ENCODE measurements around the gene TTC28.

TTC28 gene

GRCh38 chr22:28116219-28116673 lies 563.4 kb downstream of the TTC28 start:
- no peaks in the 10 kb centered on the region for H3K36me3 Mint-ChIP-seq (ENCODE audit: low read depth)
- peak overlapping the region; percentile 64 to 88 (median 64) for H3K27ac Mint-ChIP-seq
- no peak overlapping the region for H3K4me3 Mint-ChIP-seq
- peaks cover 33% of the 10 kb centered on the region for H3K4me1 Mint-ChIP-seq
- no peaks in the 10 kb centered on the region for H3K9me3 Mint-ChIP-seq
- H3K27me3 Mint-ChIP-seq (ENCODE audit: low read depth): peaks cover 9% of the 10 kb centered on the region
- TF ChIP-seq, protein P1, sequence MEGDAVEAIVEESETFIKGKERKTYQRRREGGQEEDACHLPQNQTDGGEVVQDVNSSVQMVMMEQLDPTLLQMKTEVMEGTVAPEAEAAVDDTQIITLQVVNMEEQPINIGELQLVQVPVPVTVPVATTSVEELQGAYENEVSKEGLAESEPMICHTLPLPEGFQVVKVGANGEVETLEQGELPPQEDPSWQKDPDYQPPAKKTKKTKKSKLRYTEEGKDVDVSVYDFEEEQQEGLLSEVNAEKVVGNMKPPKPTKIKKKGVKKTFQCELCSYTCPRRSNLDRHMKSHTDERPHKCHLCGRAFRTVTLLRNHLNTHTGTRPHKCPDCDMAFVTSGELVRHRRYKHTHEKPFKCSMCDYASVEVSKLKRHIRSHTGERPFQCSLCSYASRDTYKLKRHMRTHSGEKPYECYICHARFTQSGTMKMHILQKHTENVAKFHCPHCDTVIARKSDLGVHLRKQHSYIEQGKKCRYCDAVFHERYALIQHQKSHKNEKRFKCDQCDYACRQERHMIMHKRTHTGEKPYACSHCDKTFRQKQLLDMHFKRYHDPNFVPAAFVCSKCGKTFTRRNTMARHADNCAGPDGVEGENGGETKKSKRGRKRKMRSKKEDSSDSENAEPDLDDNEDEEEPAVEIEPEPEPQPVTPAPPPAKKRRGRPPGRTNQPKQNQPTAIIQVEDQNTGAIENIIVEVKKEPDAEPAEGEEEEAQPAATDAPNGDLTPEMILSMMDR (IDR thresholded peaks at IDR 0.05; ENCODE audit: unreplicated experiment in 3 of 3): no peak

DNA sequence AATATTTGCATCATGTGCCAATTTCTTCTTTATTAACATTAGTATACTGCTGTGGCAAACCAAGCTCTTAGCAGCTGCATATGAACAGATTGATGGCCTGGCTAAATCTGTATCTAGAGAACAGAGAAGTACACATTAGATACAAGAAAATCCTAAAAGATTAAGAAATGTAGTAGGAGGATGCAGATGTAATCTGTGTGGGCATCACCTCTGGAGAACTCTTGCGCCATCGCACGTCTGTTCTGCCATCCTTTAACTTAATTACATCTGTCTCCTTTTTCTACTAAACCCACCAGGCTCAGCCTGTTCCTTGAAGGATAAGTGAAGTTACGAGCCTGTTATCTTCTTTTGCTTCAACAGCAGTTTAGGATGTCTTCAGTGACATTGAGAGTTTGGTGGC lies 564.2 kb downstream of the TTC28 start:
- no peaks in the 10 kb centered on the region for H3K9me3 Mint-ChIP-seq
- H3K4me3 Mint-ChIP-seq: no peak overlapping the region
- H3K4me1 Mint-ChIP-seq: peaks cover 33% of the 10 kb centered on the region
- no peak overlapping the region for H3K27ac Mint-ChIP-seq
- TF ChIP-seq, protein P1 (IDR thresholded peaks at IDR 0.05; ENCODE audit: unreplicated experiment in 3 of 3): no peak
- H3K27me3 Mint-ChIP-seq (ENCODE audit: low read depth): peaks cover 10% of the 10 kb centered on the region
- no peaks in the 10 kb centered on the region for H3K36me3 Mint-ChIP-seq (ENCODE audit: low read depth)

GRCh38 chr22:28112548-28113043 lies 567.0 kb downstream of the TTC28 start:
- Mint-ChIP-seq H3K27me3 (ENCODE audit: low read depth) (peaks cover 24% of the 10 kb centered on the region), H3K27ac (peak overlapping the region; percentile 20 to 62 (median 34)), H3K36me3 (ENCODE audit: low read depth) (no peaks in the 10 kb centered on the region), H3K4me1 (peaks cover 34% of the 10 kb centered on the region), H3K4me3 (no peak overlapping the region), H3K9me3 (no peaks in the 10 kb centered on the region)
- TF ChIP-seq, protein P1 (IDR thresholded peaks at IDR 0.05; ENCODE audit: unreplicated experiment in 3 of 3): peak; percentile 38 to 57 (median 40)

GRCh38 chr22:28112190-28112544 lies 567.5 kb downstream of the TTC28 start:
- Mint-ChIP-seq H3K4me1 (peaks cover 38% of the 10 kb centered on the region), H3K4me3 (no peak overlapping the region), H3K9me3 (no peaks in the 10 kb centered on the region), H3K27me3 (ENCODE audit: low read depth) (peaks cover 24% of the 10 kb centered on the region), H3K27ac (peak overlapping the region; percentile 20 to 62 (median 34)), H3K36me3 (ENCODE audit: low read depth) (no peaks in the 10 kb centered on the region)
- TF ChIP-seq, protein P1 (IDR thresholded peaks at IDR 0.05; ENCODE audit: unreplicated experiment in 3 of 3): no peak

GRCh38 chr22:28111501-28112189 lies 568.0 kb downstream of the TTC28 start:
- Mint-ChIP-seq H3K4me3 (no peak overlapping the region), H3K27me3 (ENCODE audit: low read depth) (peaks cover 24% of the 10 kb centered on the region), H3K36me3 (ENCODE audit: low read depth) (peaks cover 4% of the 10 kb centered on the region), H3K9me3 (no peaks in the 10 kb centered on the region), H3K4me1 (peaks cover 39% of the 10 kb centered on the region), H3K27ac (peak overlapping the region in 1 of 3 experiments; percentile 62)
- TF ChIP-seq, protein P1 (IDR thresholded peaks at IDR 0.05; ENCODE audit: unreplicated experiment in 3 of 3): no peak

GRCh38 chr22:28108851-28109250 lies 570.8 kb downstream of the TTC28 start:
- peaks cover 24% of the 10 kb centered on the region for H3K27me3 Mint-ChIP-seq (ENCODE audit: low read depth)
- H3K4me3 Mint-ChIP-seq: no peak overlapping the region
- peaks cover 13% of the 10 kb centered on the region for H3K36me3 Mint-ChIP-seq (ENCODE audit: low read depth)
- H3K9me3 Mint-ChIP-seq: no peaks in the 10 kb centered on the region
- H3K27ac Mint-ChIP-seq: no peak overlapping the region
- TF ChIP-seq, protein P1 (IDR thresholded peaks at IDR 0.05; ENCODE audit: unreplicated experiment in 3 of 3): no peak
- peaks cover 38% of the 10 kb centered on the region for H3K4me1 Mint-ChIP-seq

All from nephron (organoid).